HepG2 (cell line): ENCODE results near the gene ITGB7. TPM values are rescaled to one million over a fixed set of nuclear protein-coding genes. Genes with fewer than 3 reads are reported as not detected.
A peak's percentile ranks its signal among the peaks of the same experiment; 100 is the strongest.

Experiments used
- ETV5 ChIP-seq: IDR thresholded peaks from 2 replicates; pipeline ENCODE4 v1.6.1; 2018; ENCODE audit warnings: missing biosample characterization, missing genetic modification reagents, inconsistent platforms, borderline replicate concordance
- FOXA1 ChIP-seq, 2 experiments: fragments of 450-650 bp in 1 of 2; sonication (generic) in 1 of 2; formaldehyde crosslinking in 1 of 2; IDR thresholded peaks; 2 replicates each; pipeline versions ENCODE4 v1.4.0 to v1.6.1; 2016 to 2020; ENCODE audit warnings: missing genetic modification reagents in 1 of 2
- HNF1A ChIP-seq, 2 experiments: sonication (generic) in 1 of 2; formaldehyde crosslinking in 1 of 2; IDR thresholded peaks; 2 replicates each; pipeline versions ENCODE4 v1.4.0 to v1.6.1; 2016 to 2020; ENCODE audit warnings: borderline replicate concordance in 1 of 2, low read depth in 1 of 2, mild to moderate bottlenecking in 1 of 2, missing genetic modification reagents in 1 of 2
- PAWR ChIP-seq: sonication (generic); formaldehyde crosslinking; IDR thresholded peaks from 2 replicates; pipeline ENCODE4 v1.4.0; 2020; ENCODE audit warnings: missing genetic modification reagents, mild to moderate bottlenecking, borderline replicate concordance
- SALL2 ChIP-seq: sonication (generic); formaldehyde crosslinking; IDR thresholded peaks from 2 replicates; pipeline ENCODE4 v1.8.1; 2023; ENCODE audit warnings: mild to moderate bottlenecking, missing genetic modification reagents, inconsistent platforms
- SP2 ChIP-seq: sonication (generic); formaldehyde crosslinking; IDR thresholded peaks from 2 replicates; pipeline ENCODE4 v1.5.1; 2020; ENCODE audit warnings: mild to moderate bottlenecking, missing genetic modification reagents
- TFDP2 ChIP-seq: sonication (generic); formaldehyde crosslinking; IDR thresholded peaks from 2 replicates; pipeline ENCODE4 v1.4.0; 2020; ENCODE audit warnings: missing genetic modification reagents
- TFE3 ChIP-seq: IDR thresholded peaks from 2 replicates; pipeline ENCODE4 v1.6.1; 2016
- ZBTB10 ChIP-seq: sonication (generic); formaldehyde crosslinking; IDR thresholded peaks from 2 replicates; pipeline ENCODE4 v1.4.0; 2020; ENCODE audit warnings: missing genetic modification reagents, borderline replicate concordance
- ZC3H13 ChIP-seq: sonication (generic); formaldehyde crosslinking; IDR thresholded peaks from 2 replicates; pipeline ENCODE4 v1.8.1; 2023; ENCODE audit warnings: mild to moderate bottlenecking, missing genetic modification reagents, moderate library complexity
- ZFP36L1 ChIP-seq: sonication (generic); formaldehyde crosslinking; IDR thresholded peaks from 2 replicates; pipeline ENCODE4 v1.8.0; 2022; ENCODE audit warnings: mild to moderate bottlenecking, missing genetic modification reagents, moderate library complexity
- ZNF138 ChIP-seq: sonication (generic); formaldehyde crosslinking; IDR thresholded peaks from 2 replicates; pipeline ENCODE4 v1.5.0; 2020; ENCODE audit warnings: mild to moderate bottlenecking, low read depth, missing genetic modification reagents
- ZNF619 ChIP-seq: sonication (generic); formaldehyde crosslinking; IDR thresholded peaks from 2 replicates; pipeline ENCODE4 v1.4.0; 2020; ENCODE audit warnings: mild to moderate bottlenecking, missing genetic modification reagents
- polyA plus RNA-seq, 8 experiments: library from polyadenylated mRNA; depleted of rRNA in 3 of 8; stranded (reverse) in 7 of 8; unstranded in 1 of 8; fragments of >200 nt; fragmentation: Illumina TruSeq in 4 of 8; extraction: Trizol in 4 of 8; gene quantifications; 2 replicates each; pipeline versions ENCODE4 v1.2.1 to v1.2.3, GENCODE V29; 2011 to 2016; ENCODE audit warnings: low read depth in 4 of 8, missing spikeins in 1 of 8, mixed read lengths in 1 of 8; ENCODE audit not compliant: insufficient read depth in 1 of 8
- total RNA-seq, 5 experiments: library from RNA; depleted of rRNA; stranded (reverse); fragments of >200 nt; fragmentation: Illumina TruSeq; extraction: Trizol; gene quantifications; 2 replicates each; pipeline ENCODE4 v1.2.3, GENCODE V29; 2016; ENCODE audit warnings: low read depth in 1 of 5

Gene ITGB7
- total and polyA plus RNA-seq, 2 of the 13 experiments (the other 11 are each of a cell fraction or from before 2014, with no cell fraction given) = 0.16 to 0.18 TPM

GRCh38 chr12:53251477-53252348 lies 44.7 kb upstream of the ITGB7 start (continued):
- TF ChIP-seq ZBTB10 (CRISPR knock-in tag) (0 out of 2 replicates have a peak, but pooled peaks have one; percentile 56), ZC3H13 (CRISPR knock-in tag) (0 out of 2 replicates have a peak, but pooled peaks have one; percentile 57), ZNF619 (peak; percentile 69; the same call in 1 of the 2 replicates), SP2 (CRISPR knock-in tag) (no peak; the same call in 1 of the 2 replicates), PAWR (CRISPR knock-in tag) (no peak), SALL2 (CRISPR knock-in tag) (peak; percentile 50; the same call in 1 of the 2 replicates), HNF1A (IDR thresholded peaks at IDR 0.05; ENCODE audit: low read depth) (no peak), HNF1A (CRISPR knock-in tag; IDR thresholded peaks at IDR 0.05; ENCODE audit: borderline replicate concordance) (no peak), ETV5 (CRISPR knock-in tag) (peak; percentile 82), TFDP2 (CRISPR knock-in tag) (peak; percentile 48; the same call in 1 of the 2 replicates), ZFP36L1 (CRISPR knock-in tag) (0 out of 2 replicates have a peak, but pooled peaks have one; percentile 50), FOXA1 (IDR thresholded peaks at IDR 0.05) (no peak), FOXA1 (CRISPR knock-in tag; IDR thresholded peaks at IDR 0.05) (0 out of 2 replicates have a peak, but pooled peaks have one; percentile 11), TFE3 (CRISPR knock-in tag) (peak; percentile 43; the same call in 1 of the 2 replicates), ZNF138 (CRISPR knock-in tag) (no peak)
